Measurements from ENCODE around the gene MACROD2. TPM values are rescaled to one million over a fixed set of nuclear protein-coding genes. Genes with fewer than 3 reads are reported as not detected.

Gene MACROD2
- total RNA-seq, 1 donor from 2014 or later, result 2.4 TPM

- H3K27ac Mint-ChIP-seq (ENCODE audit: unreplicated experiment), result no peak overlapping the region
- H3K36me3 ChIP-seq (ENCODE audit: insufficient read depth, low read length), result no peaks in the 10 kb centered on the region
- no peak overlapping the region for H3K4me3 Mint-ChIP-seq (ENCODE audit: unreplicated experiment)
- no peaks in the 10 kb centered on the region for H3K27me3 Mint-ChIP-seq (ENCODE audit: low read depth, unreplicated experiment)
- no peaks in the 10 kb centered on the region for H3K9me3 Mint-ChIP-seq (ENCODE audit: unreplicated experiment)
- no peak overlapping the region for H3K4me2 ChIP-seq (ENCODE audit: low read length)
- H3K36me3 Mint-ChIP-seq (ENCODE audit: low read depth, unreplicated experiment), result no peaks in the 10 kb centered on the region
- no peaks in the 10 kb centered on the region for H4K20me1 ChIP-seq (ENCODE audit: insufficient read depth, low read length)
- FAIRE-seq (no peak), DNase-seq (ENCODE audit: low read depth) (no peak)
- H3K4me1 Mint-ChIP-seq (ENCODE audit: low read depth, unreplicated experiment), result no peaks in the 10 kb centered on the region
- TF ChIP-seq CTCF (IDR thresholded peaks at IDR 0.05; ENCODE audit: insufficient read depth, low read depth, low read length), result no peak
- TF ChIP-seq EZH2 (IDR thresholded peaks at IDR 0.05; ENCODE audit: insufficient read depth, low read length), result no peak
- H3K79me2 ChIP-seq (ENCODE audit: insufficient read depth, low read length), result no peaks in the 10 kb centered on the region
- H3K27ac ChIP-seq (ENCODE audit: low read depth, low read length), result no peak overlapping the region
- peaks cover 2% of the 10 kb centered on the region for H3K27me3 ChIP-seq (ENCODE audit: insufficient read depth, low read length)
- H2AFZ ChIP-seq (ENCODE audit: low read depth, low read length), result no peak overlapping the region
- no peaks in the 10 kb centered on the region for H3K4me1 ChIP-seq (ENCODE audit: insufficient read depth, low read length)
- no peak overlapping the region for H3K4me3 ChIP-seq (ENCODE audit: insufficient read depth, low read depth, low read length)
- no peak overlapping the region for H3K9ac ChIP-seq (ENCODE audit: low read length)
- no peaks in the 10 kb centered on the region for H3K9me3 ChIP-seq (ENCODE audit: insufficient read depth, low read depth, low read length)
Observed at GRCh38 chr20:15784020-15784419, 1788.7 kb downstream of the MACROD2 start.

GRCh38 chr20:15789079-15789478 lies 1793.8 kb downstream of the MACROD2 start:
- Mint-ChIP-seq H3K27me3 (ENCODE audit: low read depth, unreplicated experiment) (no peaks in the 10 kb centered on the region), H3K4me1 (ENCODE audit: low read depth, unreplicated experiment) (no peaks in the 10 kb centered on the region), H3K27ac (ENCODE audit: unreplicated experiment) (no peak overlapping the region), H3K9me3 (ENCODE audit: unreplicated experiment) (no peaks in the 10 kb centered on the region), H3K36me3 (ENCODE audit: low read depth, unreplicated experiment) (no peaks in the 10 kb centered on the region), H3K4me3 (ENCODE audit: unreplicated experiment) (no peak overlapping the region)
- Histone ChIP-seq H3K4me2 (ENCODE audit: low read length) (no peak overlapping the region), H2AFZ (ENCODE audit: low read depth, low read length) (no peak overlapping the region), H4K20me1 (ENCODE audit: insufficient read depth, low read length) (no peaks in the 10 kb centered on the region), H3K27me3 (ENCODE audit: insufficient read depth, low read length) (peaks cover 2% of the 10 kb centered on the region), H3K9ac (ENCODE audit: low read length) (no peak overlapping the region), H3K36me3 (ENCODE audit: insufficient read depth, low read length) (no peaks in the 10 kb centered on the region), H3K9me3 (ENCODE audit: insufficient read depth, low read depth, low read length) (no peaks in the 10 kb centered on the region), H3K4me1 (ENCODE audit: insufficient read depth, low read length) (no peaks in the 10 kb centered on the region), H3K79me2 (ENCODE audit: insufficient read depth, low read length) (no peaks in the 10 kb centered on the region), H3K4me3 (ENCODE audit: insufficient read depth, low read depth, low read length) (no peak overlapping the region), H3K27ac (ENCODE audit: low read depth, low read length) (no peak overlapping the region)
- FAIRE-seq, result no peak
- DNase-seq (ENCODE audit: low read depth), result no peak
- no peak for TF ChIP-seq CTCF (IDR thresholded peaks at IDR 0.05; ENCODE audit: insufficient read depth, low read depth, low read length)
- TF ChIP-seq EZH2 (IDR thresholded peaks at IDR 0.05; ENCODE audit: insufficient read depth, low read length), result no peak

DNA sequence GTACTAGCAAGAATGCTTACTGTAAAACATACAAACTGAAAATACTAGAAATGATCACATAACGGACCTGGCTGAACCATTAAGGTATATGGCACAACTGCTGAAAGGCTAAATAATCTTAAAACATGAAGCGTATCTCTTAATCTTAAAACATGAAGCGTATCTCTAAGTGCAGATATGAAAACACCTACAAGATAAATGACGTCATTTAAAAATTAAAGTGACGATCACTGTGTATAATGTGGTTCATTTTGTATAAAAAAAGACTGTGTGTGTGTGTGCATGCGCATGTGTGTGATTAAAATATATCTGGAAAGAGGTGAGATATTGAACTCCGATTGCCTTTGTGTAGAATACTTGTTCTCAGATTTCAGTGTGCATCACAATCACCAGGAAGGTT lies 1797.5 kb downstream of the MACROD2 start:
- Mint-ChIP-seq H3K36me3 (ENCODE audit: low read depth, unreplicated experiment) (no peaks in the 10 kb centered on the region), H3K27me3 (ENCODE audit: low read depth, unreplicated experiment) (no peaks in the 10 kb centered on the region), H3K4me3 (ENCODE audit: unreplicated experiment) (no peak overlapping the region), H3K27ac (ENCODE audit: unreplicated experiment) (no peak overlapping the region), H3K4me1 (ENCODE audit: low read depth, unreplicated experiment) (no peaks in the 10 kb centered on the region), H3K9me3 (ENCODE audit: unreplicated experiment) (no peaks in the 10 kb centered on the region)
- H3K4me2 ChIP-seq (ENCODE audit: low read length), result no peak overlapping the region
- H4K20me1 ChIP-seq (ENCODE audit: insufficient read depth, low read length), result no peaks in the 10 kb centered on the region
- TF ChIP-seq CTCF (IDR thresholded peaks at IDR 0.05; ENCODE audit: insufficient read depth, low read depth, low read length) (no peak), EZH2 (IDR thresholded peaks at IDR 0.05; ENCODE audit: insufficient read depth, low read length) (no peak)
- H3K9ac ChIP-seq (ENCODE audit: low read length), result no peak overlapping the region
- no peak overlapping the region for H2AFZ ChIP-seq (ENCODE audit: low read depth, low read length)
- no peaks in the 10 kb centered on the region for H3K9me3 ChIP-seq (ENCODE audit: insufficient read depth, low read depth, low read length)
- no peaks in the 10 kb centered on the region for H3K4me1 ChIP-seq (ENCODE audit: insufficient read depth, low read length)
- no peaks in the 10 kb centered on the region for H3K36me3 ChIP-seq (ENCODE audit: insufficient read depth, low read length)
- FAIRE-seq (no peak), DNase-seq (ENCODE audit: low read depth) (no peak)
- no peak overlapping the region for H3K4me3 ChIP-seq (ENCODE audit: insufficient read depth, low read depth, low read length)
- H3K27ac ChIP-seq (ENCODE audit: low read depth, low read length), result no peak overlapping the region
- H3K27me3 ChIP-seq (ENCODE audit: insufficient read depth, low read length), result no peaks in the 10 kb centered on the region
- H3K79me2 ChIP-seq (ENCODE audit: insufficient read depth, low read length), result no peaks in the 10 kb centered on the region
